ENCODE results near the gene LRRN4.

The LRRN4 gene

DNA sequence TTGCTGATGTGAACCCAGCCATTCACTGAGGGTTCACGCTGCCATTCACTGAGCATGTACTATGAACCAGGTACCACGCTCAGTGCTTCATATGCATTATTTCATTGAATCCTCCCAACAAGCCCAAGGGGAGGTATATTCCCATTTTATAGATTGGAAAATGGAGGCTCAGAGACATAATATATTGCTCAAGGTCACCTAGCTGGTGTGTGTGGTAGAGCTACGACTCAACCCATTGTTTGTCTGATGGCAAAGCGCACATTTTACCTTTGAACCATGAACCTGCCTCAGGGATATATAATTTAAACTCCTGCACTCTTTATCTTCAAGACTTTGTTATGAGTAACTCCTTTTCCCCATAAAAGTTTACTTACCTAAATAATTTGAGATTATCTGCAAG is 40.7 kb upstream of the LRRN4 start:
- Histone ChIP-seq H3K9me3 (ENCODE audit: insufficient read depth, low read depth, low read length) (no peaks in the 10 kb centered on the region), H3K9ac (ENCODE audit: low read depth, low read length, poor library complexity, severe bottlenecking) (no peak overlapping the region), H3K9me2 (replicated peaks; ENCODE audit: low read depth, low read length) (no peaks in the 10 kb centered on the region), H3K4me3 (ENCODE audit: low read length, poor library complexity, severe bottlenecking) (no peak overlapping the region), H3K36me3 (ENCODE audit: insufficient read depth, low read length) (no peaks in the 10 kb centered on the region), H3F3A (ENCODE audit: low read depth) (no peaks in the 10 kb centered on the region), H3K4me1 (ENCODE audit: insufficient read depth, low read length, poor library complexity, severe bottlenecking) (no peaks in the 10 kb centered on the region), H2AFZ (ENCODE audit: low read length) (no peak overlapping the region), H3K27me3 (ENCODE audit: insufficient read depth, low read length, poor library complexity, severe bottlenecking) (no peaks in the 10 kb centered on the region), H3K79me2 (ENCODE audit: insufficient read depth, low read length) (no peaks in the 10 kb centered on the region), H4K20me1 (ENCODE audit: insufficient read depth, low read length, poor library complexity, severe bottlenecking) (no peaks in the 10 kb centered on the region), H3K4me2 (ENCODE audit: low read depth, low read length, poor library complexity, severe bottlenecking) (no peak overlapping the region)
- TF ChIP-seq EZH2phosphoT487 (IDR thresholded peaks at IDR 0.05; ENCODE audit: borderline replicate concordance): no peak
- TF ChIP-seq, protein P1, sequence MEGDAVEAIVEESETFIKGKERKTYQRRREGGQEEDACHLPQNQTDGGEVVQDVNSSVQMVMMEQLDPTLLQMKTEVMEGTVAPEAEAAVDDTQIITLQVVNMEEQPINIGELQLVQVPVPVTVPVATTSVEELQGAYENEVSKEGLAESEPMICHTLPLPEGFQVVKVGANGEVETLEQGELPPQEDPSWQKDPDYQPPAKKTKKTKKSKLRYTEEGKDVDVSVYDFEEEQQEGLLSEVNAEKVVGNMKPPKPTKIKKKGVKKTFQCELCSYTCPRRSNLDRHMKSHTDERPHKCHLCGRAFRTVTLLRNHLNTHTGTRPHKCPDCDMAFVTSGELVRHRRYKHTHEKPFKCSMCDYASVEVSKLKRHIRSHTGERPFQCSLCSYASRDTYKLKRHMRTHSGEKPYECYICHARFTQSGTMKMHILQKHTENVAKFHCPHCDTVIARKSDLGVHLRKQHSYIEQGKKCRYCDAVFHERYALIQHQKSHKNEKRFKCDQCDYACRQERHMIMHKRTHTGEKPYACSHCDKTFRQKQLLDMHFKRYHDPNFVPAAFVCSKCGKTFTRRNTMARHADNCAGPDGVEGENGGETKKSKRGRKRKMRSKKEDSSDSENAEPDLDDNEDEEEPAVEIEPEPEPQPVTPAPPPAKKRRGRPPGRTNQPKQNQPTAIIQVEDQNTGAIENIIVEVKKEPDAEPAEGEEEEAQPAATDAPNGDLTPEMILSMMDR (conservative IDR thresholded peaks at IDR 0.05; ENCODE audit: low read length): no peak

DNA sequence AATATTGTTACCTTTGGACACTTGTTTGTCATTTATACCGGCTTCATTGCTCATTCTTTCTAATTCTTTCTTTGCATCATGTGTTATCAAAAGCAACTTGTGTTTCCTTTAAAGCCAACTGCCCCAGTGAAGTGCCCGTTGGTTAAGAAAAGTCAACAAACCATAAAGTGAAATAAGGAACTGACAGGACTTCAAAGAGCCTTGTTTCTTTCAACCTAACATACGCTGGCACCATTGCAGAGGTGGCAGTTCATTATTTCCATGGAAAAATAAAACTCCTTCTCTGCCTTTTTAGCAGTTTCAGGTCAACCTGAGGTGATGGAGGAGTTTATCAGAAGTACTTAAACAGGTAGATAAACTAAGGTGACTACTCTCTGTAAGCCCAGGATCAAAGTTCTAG is 40.2 kb upstream of the LRRN4 start:
- no peak overlapping the region for H3K4me2 ChIP-seq (ENCODE audit: low read depth, low read length, poor library complexity, severe bottlenecking)
- no peak overlapping the region for H3K4me3 ChIP-seq (ENCODE audit: low read length, poor library complexity, severe bottlenecking)
- H3K9me3 ChIP-seq (ENCODE audit: insufficient read depth, low read depth, low read length): no peaks in the 10 kb centered on the region
- H3F3A ChIP-seq (ENCODE audit: low read depth): no peaks in the 10 kb centered on the region
- H4K20me1 ChIP-seq (ENCODE audit: insufficient read depth, low read length, poor library complexity, severe bottlenecking): no peaks in the 10 kb centered on the region
- no peaks in the 10 kb centered on the region for H3K27me3 ChIP-seq (ENCODE audit: insufficient read depth, low read length, poor library complexity, severe bottlenecking)
- H2AFZ ChIP-seq (ENCODE audit: low read length): no peak overlapping the region
- H3K9ac ChIP-seq (ENCODE audit: low read depth, low read length, poor library complexity, severe bottlenecking): no peak overlapping the region
- TF ChIP-seq, protein P1 (conservative IDR thresholded peaks at IDR 0.05; ENCODE audit: low read length): no peak
- no peak for TF ChIP-seq EZH2phosphoT487 (IDR thresholded peaks at IDR 0.05; ENCODE audit: borderline replicate concordance)
- H3K79me2 ChIP-seq (ENCODE audit: insufficient read depth, low read length): no peaks in the 10 kb centered on the region
- H3K4me1 ChIP-seq (ENCODE audit: insufficient read depth, low read length, poor library complexity, severe bottlenecking): no peaks in the 10 kb centered on the region
- no peaks in the 10 kb centered on the region for H3K9me2 ChIP-seq (replicated peaks; ENCODE audit: low read depth, low read length)
- H3K36me3 ChIP-seq (ENCODE audit: insufficient read depth, low read length): no peaks in the 10 kb centered on the region

DNA sequence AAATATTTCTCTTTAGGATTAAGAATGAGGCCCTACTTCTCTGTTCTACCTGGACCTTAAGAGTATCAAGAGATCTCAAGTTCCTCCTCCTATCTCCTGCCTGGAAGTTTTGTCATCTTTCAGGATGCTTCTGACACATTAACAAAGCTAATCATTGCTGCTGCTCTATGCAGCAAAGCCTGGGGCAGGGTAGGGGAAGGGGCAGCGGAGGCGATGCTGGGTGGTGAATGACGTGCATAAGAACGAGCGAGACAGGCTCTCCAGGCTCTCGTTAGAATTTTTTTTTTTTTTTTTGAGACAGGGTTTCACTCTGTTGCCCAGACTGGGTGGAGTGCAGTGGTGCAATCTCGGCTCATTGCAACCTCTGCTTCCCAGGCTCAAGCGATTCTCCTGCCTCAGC is 37.8 kb upstream of the LRRN4 start:
- Histone ChIP-seq H4K20me1 (ENCODE audit: insufficient read depth, low read length, poor library complexity, severe bottlenecking) (no peaks in the 10 kb centered on the region), H3K4me2 (ENCODE audit: low read depth, low read length, poor library complexity, severe bottlenecking) (no peak overlapping the region), H2AFZ (ENCODE audit: low read length) (no peak overlapping the region), H3K9me2 (replicated peaks; ENCODE audit: low read depth, low read length) (no peaks in the 10 kb centered on the region), H3K4me3 (ENCODE audit: low read length, poor library complexity, severe bottlenecking) (no peak overlapping the region), H3K27me3 (ENCODE audit: insufficient read depth, low read length, poor library complexity, severe bottlenecking) (no peaks in the 10 kb centered on the region), H3K36me3 (ENCODE audit: insufficient read depth, low read length) (no peaks in the 10 kb centered on the region), H3K79me2 (ENCODE audit: insufficient read depth, low read length) (no peaks in the 10 kb centered on the region), H3F3A (ENCODE audit: low read depth) (no peaks in the 10 kb centered on the region), H3K9ac (ENCODE audit: low read depth, low read length, poor library complexity, severe bottlenecking) (no peak overlapping the region), H3K9me3 (ENCODE audit: insufficient read depth, low read depth, low read length) (no peaks in the 10 kb centered on the region), H3K4me1 (ENCODE audit: insufficient read depth, low read length, poor library complexity, severe bottlenecking) (no peaks in the 10 kb centered on the region)
- no peak for TF ChIP-seq EZH2phosphoT487 (IDR thresholded peaks at IDR 0.05; ENCODE audit: borderline replicate concordance)
- TF ChIP-seq, protein P1 (conservative IDR thresholded peaks at IDR 0.05; ENCODE audit: low read length): no peak
